HT-29 (cell line): Measurements from ENCODE around the gene TRUB1. TPM values are rescaled to one million over a fixed set of nuclear protein-coding genes. Genes with fewer than 3 reads are reported as not detected.

Experiments
- small RNA-seq: library from RNA; depleted of rRNA; stranded (forward); fragments of <200 nt; gene quantifications from one replicate; pipeline ENCODE3, GENCODE V24; 2014
- total RNA-seq: library from RNA; depleted of rRNA; stranded (reverse); fragments of >200 nt; shearing (Covaris generic); gene quantifications from 2 replicates; pipeline ENCODE4 v1.2.3, GENCODE V29; 2014; rRNA removed

TRUB1 gene
- total RNA-seq, 1 experiment from 2014 or later, result 23.5 TPM

Small RNAs within 50 kb of the gene (small RNA-seq; reads per million reads assigned to genes)
- not detected for gene RNU6-1121P

Other genes starting within 250 kb of the TRUB1 start
- 1.6 and 3.0 TPM in 2 replicates for gene FHIP2A, start 116.4 kb upstream of the TRUB1 start, total RNA-seq
- gene ATRNL1, start 155.2 kb downstream of the TRUB1 start, total RNA-seq, result not detected in 2 replicates